Caki2 (cell line): ENCODE results near the gene TUBGCP2. TPM values are rescaled to one million over a fixed set of nuclear protein-coding genes. Genes with fewer than 3 reads are reported as not detected.
A peak's percentile ranks its signal among the peaks of the same experiment; 100 is the strongest.
"Not testable (repeated sequence)": the region's sequence is repeated elsewhere in the genome, so short reads cannot be mapped to it uniquely, and the experiment has no call there.

Source experiments
- DNase-seq: peaks from one replicate; pipeline ENCODE4 v3.0.0-alpha.2; 2015; ENCODE audit warnings: low read depth
- in situ Hi-C: cut with HindIII; loops from 2 replicates; pipeline ENCODE4 v1.10.0; 2016; ENCODE audit warnings: low sequenced_read_pairs, low pct_unique_long_range_greater_than_20kb, mixed read lengths
- total RNA-seq: library from RNA; depleted of rRNA; stranded (reverse); fragments of >200 nt; shearing (Covaris generic); gene quantifications from 2 replicates; pipeline ENCODE4 v1.2.3, GENCODE V29; 2014; ENCODE audit warnings: low replicate concordance

The TUBGCP2 gene
- total RNA-seq, 1 experiment from 2014 or later: 73.2 TPM

- no peak for DNase-seq
- in situ Hi-C loops: no loop called here
These were observed 19.1 kb upstream of the TUBGCP2 start for GRCh38 chr10:133327651-133328357.

- in situ Hi-C loops: no loop called here
- no peak for DNase-seq
These were observed 18.3 kb upstream of the TUBGCP2 start for GRCh38 chr10:133326745-133327650.

- no peak for DNase-seq
- in situ Hi-C loops: no loop called here
These were observed 17.5 kb upstream of the TUBGCP2 start for GRCh38 chr10:133326223-133326551.

GRCh38 chr10:133325440-133326222 is 17.0 kb upstream of the TUBGCP2 start:
- in situ Hi-C loops: no loop called here
- DNase-seq: no peak

GRCh38 chr10:133324857-133325260 is 16.2 kb upstream of the TUBGCP2 start:
- in situ Hi-C loops: no loop called here
- no peak for DNase-seq

- in situ Hi-C loops: no loop called here
These were observed 15.6 kb upstream of the TUBGCP2 start for GRCh38 chr10:133324198-133324792.

GRCh38 chr10:133322064-133322709 is 13.5 kb upstream of the TUBGCP2 start:
- in situ Hi-C loops, DNase-seq: not testable (repeated sequence)

More at GRCh38 chr10:133324198-133324792, 15.6 kb upstream of the TUBGCP2 start:
- DNase-seq: peak; percentile 65

GRCh38 chr10:133320852-133321422 is 12.3 kb upstream of the TUBGCP2 start:
- in situ Hi-C loops, DNase-seq: not testable (repeated sequence)

GRCh38 chr10:133318494-133319127 is 9.9 kb upstream of the TUBGCP2 start:
- DNase-seq: peak; percentile 69
- in situ Hi-C loops: no loop called here

- in situ Hi-C loops: no loop called here
- no peak for DNase-seq
These were observed 8.1 kb upstream of the TUBGCP2 start for GRCh38 chr10:133316732-133317131.

- in situ Hi-C loops: no loop called here
- no peak for DNase-seq
These were observed 7.6 kb upstream of the TUBGCP2 start for GRCh38 chr10:133316266-133316665.

GRCh38 chr10:133315847-133316246 is 7.2 kb upstream of the TUBGCP2 start:
- peak; percentile 39 for DNase-seq
- in situ Hi-C loops: no loop called here

GRCh38 chr10:133314911-133315310 is 6.2 kb upstream of the TUBGCP2 start:
- in situ Hi-C loops: no loop called here
- no peak for DNase-seq

GRCh38 chr10:133313192-133313591 is 4.5 kb upstream of the TUBGCP2 start:
- no peak for DNase-seq
- in situ Hi-C loops: no loop called here

- in situ Hi-C loops: no loop called here
- no peak for DNase-seq
These were observed 4.1 kb upstream of the TUBGCP2 start for GRCh38 chr10:133312769-133313145.

GRCh38 chr10:133312016-133312768 is 3.5 kb upstream of the TUBGCP2 start:
- in situ Hi-C loops: no loop called here
- DNase-seq: no peak

GRCh38 chr10:133311570-133311969 is 2.9 kb upstream of the TUBGCP2 start:
- DNase-seq: no peak
- in situ Hi-C loops: no loop called here
